ENCODE results near the gene ARFGAP3. TPM values are rescaled to one million over a fixed set of nuclear protein-coding genes. Genes with fewer than 3 reads are reported as not detected.
A peak's percentile ranks its signal among the peaks of the same experiment; 100 is the strongest.

The ARFGAP3 gene
- total RNA-seq, 4 donors from 2014 or later: 38.4 to 86.9 (median 47.5) TPM

GRCh38 chr22:42772647-42773046 lies 84.4 kb downstream of the ARFGAP3 start:
- Histone ChIP-seq H3K4me1 (peaks cover 0 to 6% of the 10 kb centered on the region in 2 donors), H3K9me3 (no peaks in the 10 kb centered on the region), H3K27ac (no peak overlapping the region), H3K27me3 (no peaks in the 10 kb centered on the region), H3K4me3 (no peak overlapping the region), H3K36me3 (no peaks in the 10 kb centered on the region)
- intact Hi-C loops (cut with DNase I; ENCODE audit: low total_unique reads): no loop called here
- DNase-seq: no peak
- no peak for TF ChIP-seq CTCF (IDR thresholded peaks at IDR 0.05)
- TF ChIP-seq POLR2A (IDR thresholded peaks at IDR 0.05): no peak

- Histone ChIP-seq H3K4me1 (peaks cover 0 to 6% of the 10 kb centered on the region in 2 donors), H3K9me3 (no peaks in the 10 kb centered on the region), H3K4me3 (no peak overlapping the region), H3K27me3 (no peaks in the 10 kb centered on the region), H3K36me3 (no peaks in the 10 kb centered on the region), H3K27ac (peak overlapping the region; percentile 53 to 56)
- TF ChIP-seq CTCF (IDR thresholded peaks at IDR 0.05) (no peak), POLR2A (IDR thresholded peaks at IDR 0.05) (no peak)
- DNase-seq: no peak
- intact Hi-C loops (cut with DNase I; ENCODE audit: low total_unique reads): no loop called here
Measured at GRCh38 chr22:42770941-42771647, 86.0 kb downstream of the ARFGAP3 start.

GRCh38 chr22:42770448-42770726 lies 86.7 kb downstream of the ARFGAP3 start:
- peak overlapping the region in 1 of 2 donors; percentile 16 for H3K4me3 ChIP-seq
- peaks cover 0 to 6% of the 10 kb centered on the region in 2 donors for H3K4me1 ChIP-seq
- TF ChIP-seq CTCF (IDR thresholded peaks at IDR 0.05) (no peak), POLR2A (IDR thresholded peaks at IDR 0.05) (no peak)
- peak overlapping the region; percentile 53 to 56 for H3K27ac ChIP-seq
- no peaks in the 10 kb centered on the region for H3K27me3 ChIP-seq
- H3K9me3 ChIP-seq: no peaks in the 10 kb centered on the region
- intact Hi-C loops (cut with DNase I; ENCODE audit: low total_unique reads): no loop called here
- H3K36me3 ChIP-seq: no peaks in the 10 kb centered on the region
- no peak for DNase-seq

GRCh38 chr22:42769574-42770447 lies 87.3 kb downstream of the ARFGAP3 start:
- TF ChIP-seq CTCF (IDR thresholded peaks at IDR 0.05) (no peak), POLR2A (IDR thresholded peaks at IDR 0.05) (no peak)
- Histone ChIP-seq H3K4me1 (peaks cover 0 to 6% of the 10 kb centered on the region in 2 donors), H3K36me3 (no peaks in the 10 kb centered on the region), H3K4me3 (peak overlapping the region; percentile 16 to 30), H3K27ac (peak overlapping the region; percentile 53 to 56), H3K27me3 (no peaks in the 10 kb centered on the region), H3K9me3 (no peaks in the 10 kb centered on the region)
- intact Hi-C loops (cut with DNase I; ENCODE audit: low total_unique reads): no loop called here
- peak; percentile 79 to 85 for DNase-seq

- DNase-seq: no peak
- TF ChIP-seq POLR2A (IDR thresholded peaks at IDR 0.05): no peak
- no peak for TF ChIP-seq CTCF (IDR thresholded peaks at IDR 0.05)
- Histone ChIP-seq H3K4me3 (no peak overlapping the region), H3K27me3 (no peaks in the 10 kb centered on the region), H3K36me3 (no peaks in the 10 kb centered on the region), H3K4me1 (peaks cover 0 to 6% of the 10 kb centered on the region in 2 donors), H3K9me3 (no peaks in the 10 kb centered on the region), H3K27ac (peak overlapping the region; percentile 53 to 56)
- intact Hi-C loops (cut with DNase I; ENCODE audit: low total_unique reads): no loop called here
Measured at GRCh38 chr22:42769238-42769573, 87.9 kb downstream of the ARFGAP3 start.
